SK-N-SH treated with all-trans-retinoic acid at 6 μM for 48 hours (cell line): ENCODE results near the gene RBM28.

Experiments
- GLIS3 ChIP-seq: fragments of 250-450 bp; sonication (Bioruptor Pico); IDR thresholded peaks from 2 replicates; pipeline ENCODE4 v1.5.0; 2020; ENCODE audit warnings: mild to moderate bottlenecking, moderate library complexity
- OSR1 ChIP-seq: fragments of 250-450 bp; sonication (Bioruptor Pico); IDR thresholded peaks from 2 replicates; pipeline ENCODE4 v1.8.0; 2022; ENCODE audit warnings: moderate library complexity, mild to moderate bottlenecking, inconsistent platforms
- RARB ChIP-seq: fragments of 250-450 bp; sonication (Bioruptor Pico); IDR thresholded peaks from 2 replicates; pipeline ENCODE4 v1.8.0; 2021; ENCODE audit warnings: mild to moderate bottlenecking, moderate library complexity
- TOX ChIP-seq: fragments of 250-450 bp; sonication (Bioruptor Pico); IDR thresholded peaks from 2 replicates; pipeline ENCODE4 v1.8.0; 2021; ENCODE audit warnings: mild to moderate bottlenecking, moderate library complexity, borderline replicate concordance
- ZC3H10 ChIP-seq: fragments of 250-450 bp; sonication (Bioruptor Pico); IDR thresholded peaks from 2 replicates; pipeline ENCODE4 v1.5.1; 2021; ENCODE audit warnings: mild to moderate bottlenecking, moderate library complexity
- ZFP3 ChIP-seq: fragments of 250-450 bp; sonication (Bioruptor Pico); IDR thresholded peaks from 2 replicates; pipeline ENCODE4 v1.5.0; 2020; ENCODE audit warnings: mild to moderate bottlenecking, moderate library complexity
- TF ChIP-seq, protein P1 (sequence below): fragments of 250-450 bp; sonication (Bioruptor Pico); IDR thresholded peaks from 2 replicates; pipeline ENCODE4 v1.8.0; 2021; ENCODE audit warnings: low read depth, mild to moderate bottlenecking, moderate library complexity, borderline replicate concordance
- TF ChIP-seq, protein P2 (sequence below): fragments of 250-450 bp; sonication (Bioruptor Pico); IDR thresholded peaks from 2 replicates; pipeline ENCODE4 v1.5.1; 2021; ENCODE audit warnings: mild to moderate bottlenecking, moderate library complexity
- TF ChIP-seq, protein P3 (sequence below): fragments of 250-450 bp; sonication (Bioruptor Pico); IDR thresholded peaks from 2 replicates; pipeline ENCODE4 v1.8.0; 2020; ENCODE audit warnings: mild to moderate bottlenecking, moderate library complexity, borderline replicate concordance

DNA sequence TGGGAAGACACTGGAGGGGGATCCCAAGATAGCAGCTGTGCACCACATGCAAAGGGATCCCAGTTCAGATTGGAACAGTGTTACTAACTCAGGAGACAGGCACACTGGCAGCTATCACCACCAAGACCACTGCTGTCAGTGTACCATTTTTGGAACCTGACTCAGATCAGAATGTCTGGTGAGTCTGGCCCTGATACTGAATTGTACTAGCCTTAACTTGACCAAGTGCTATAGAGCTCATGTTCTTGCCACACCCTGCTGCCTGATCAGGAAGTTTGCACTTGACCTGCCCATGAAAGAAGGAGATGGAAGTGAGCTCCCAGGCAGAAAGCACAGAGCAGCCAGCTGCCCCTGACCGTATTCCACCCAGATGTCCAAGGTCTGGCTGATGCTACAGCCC lies 22.6 kb upstream of the RBM28 start:
- TF ChIP-seq RARB (CRISPR knock-in tag) = no peak
- no peak for TF ChIP-seq OSR1
- TF ChIP-seq, protein P1, sequence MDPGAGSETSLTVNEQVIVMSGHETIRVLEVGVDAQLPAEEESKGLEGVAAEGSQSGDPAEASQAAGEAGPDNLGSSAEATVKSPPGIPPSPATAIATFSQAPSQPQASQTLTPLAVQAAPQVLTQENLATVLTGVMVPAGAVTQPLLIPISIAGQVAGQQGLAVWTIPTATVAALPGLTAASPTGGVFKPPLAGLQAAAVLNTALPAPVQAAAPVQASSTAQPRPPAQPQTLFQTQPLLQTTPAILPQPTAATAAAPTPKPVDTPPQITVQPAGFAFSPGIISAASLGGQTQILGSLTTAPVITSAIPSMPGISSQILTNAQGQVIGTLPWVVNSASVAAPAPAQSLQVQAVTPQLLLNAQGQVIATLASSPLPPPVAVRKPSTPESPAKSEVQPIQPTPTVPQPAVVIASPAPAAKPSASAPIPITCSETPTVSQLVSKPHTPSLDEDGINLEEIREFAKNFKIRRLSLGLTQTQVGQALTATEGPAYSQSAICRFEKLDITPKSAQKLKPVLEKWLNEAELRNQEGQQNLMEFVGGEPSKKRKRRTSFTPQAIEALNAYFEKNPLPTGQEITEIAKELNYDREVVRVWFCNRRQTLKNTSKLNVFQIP (CRISPR knock-in tag) = no peak
- no peak for TF ChIP-seq ZFP3 (CRISPR knock-in tag)
- TF ChIP-seq TOX = no peak
- TF ChIP-seq, protein P2, sequence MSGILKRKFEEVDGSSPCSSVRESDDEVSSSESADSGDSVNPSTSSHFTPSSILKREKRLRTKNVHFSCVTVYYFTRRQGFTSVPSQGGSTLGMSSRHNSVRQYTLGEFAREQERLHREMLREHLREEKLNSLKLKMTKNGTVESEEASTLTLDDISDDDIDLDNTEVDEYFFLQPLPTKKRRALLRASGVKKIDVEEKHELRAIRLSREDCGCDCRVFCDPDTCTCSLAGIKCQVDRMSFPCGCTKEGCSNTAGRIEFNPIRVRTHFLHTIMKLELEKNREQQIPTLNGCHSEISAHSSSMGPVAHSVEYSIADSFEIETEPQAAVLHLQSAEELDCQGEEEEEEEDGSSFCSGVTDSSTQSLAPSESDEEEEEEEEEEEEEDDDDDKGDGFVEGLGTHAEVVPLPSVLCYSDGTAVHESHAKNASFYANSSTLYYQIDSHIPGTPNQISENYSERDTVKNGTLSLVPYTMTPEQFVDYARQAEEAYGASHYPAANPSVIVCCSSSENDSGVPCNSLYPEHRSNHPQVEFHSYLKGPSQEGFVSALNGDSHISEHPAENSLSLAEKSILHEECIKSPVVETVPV (CRISPR knock-in tag) = no peak
- no peak for TF ChIP-seq ZC3H10 (CRISPR knock-in tag)
- no peak for TF ChIP-seq GLIS3 (CRISPR knock-in tag)
- TF ChIP-seq, protein P3, sequence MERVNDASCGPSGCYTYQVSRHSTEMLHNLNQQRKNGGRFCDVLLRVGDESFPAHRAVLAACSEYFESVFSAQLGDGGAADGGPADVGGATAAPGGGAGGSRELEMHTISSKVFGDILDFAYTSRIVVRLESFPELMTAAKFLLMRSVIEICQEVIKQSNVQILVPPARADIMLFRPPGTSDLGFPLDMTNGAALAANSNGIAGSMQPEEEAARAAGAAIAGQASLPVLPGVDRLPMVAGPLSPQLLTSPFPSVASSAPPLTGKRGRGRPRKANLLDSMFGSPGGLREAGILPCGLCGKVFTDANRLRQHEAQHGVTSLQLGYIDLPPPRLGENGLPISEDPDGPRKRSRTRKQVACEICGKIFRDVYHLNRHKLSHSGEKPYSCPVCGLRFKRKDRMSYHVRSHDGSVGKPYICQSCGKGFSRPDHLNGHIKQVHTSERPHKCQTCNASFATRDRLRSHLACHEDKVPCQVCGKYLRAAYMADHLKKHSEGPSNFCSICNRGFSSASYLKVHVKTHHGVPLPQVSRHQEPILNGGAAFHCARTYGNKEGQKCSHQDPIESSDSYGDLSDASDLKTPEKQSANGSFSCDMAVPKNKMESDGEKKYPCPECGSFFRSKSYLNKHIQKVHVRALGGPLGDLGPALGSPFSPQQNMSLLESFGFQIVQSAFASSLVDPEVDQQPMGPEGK (CRISPR knock-in tag) = no peak
